ENCODE measurements around the gene DOCK9. TPM values are rescaled to one million over a fixed set of nuclear protein-coding genes. Genes with fewer than 3 reads are reported as not detected.

Gene DOCK9
- total RNA-seq, 1 donor from 2014 or later = 46.2 TPM

GRCh38 chr13:99015606-99016490 lies 38.0 kb upstream of the DOCK9 start:
- no peaks in the 10 kb centered on the region for H3K27me3 Mint-ChIP-seq
- no peak for DNase-seq (ENCODE audit: extremely low spot score, unreplicated experiment)

DNA sequence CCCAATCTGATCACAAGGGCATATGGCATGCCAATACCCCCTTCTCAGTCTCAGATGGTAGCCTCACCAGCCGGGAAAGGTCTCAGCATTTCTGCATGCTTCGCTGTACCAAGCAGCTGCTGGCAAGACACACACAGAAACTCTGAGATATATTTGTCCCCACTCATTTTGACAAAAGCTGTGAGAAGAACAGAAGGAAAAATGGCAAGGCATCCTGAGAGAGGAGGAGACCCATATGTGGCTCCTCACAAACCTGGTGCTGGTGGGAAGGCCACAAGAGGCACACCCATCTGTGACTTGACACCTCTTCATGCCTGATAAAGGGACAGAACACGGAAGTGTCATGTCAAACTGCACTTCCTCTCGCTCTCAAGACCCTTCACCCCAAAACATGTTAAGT lies 36.7 kb upstream of the DOCK9 start:
- no peaks in the 10 kb centered on the region for H3K36me3 Mint-ChIP-seq

More at GRCh38 chr13:99015606-99016490, 38.0 kb upstream of the DOCK9 start:
- Mint-ChIP-seq H3K4me1 (ENCODE audit: unreplicated experiment) (peaks cover 18% of the 10 kb centered on the region), H3K36me3 (no peaks in the 10 kb centered on the region), H3K27ac (no peak overlapping the region), H3K9me3 (no peaks in the 10 kb centered on the region), H3K4me3 (no peak overlapping the region)
- no peak for TF ChIP-seq CTCF (conservative IDR thresholded peaks at IDR 0.05)

DNA sequence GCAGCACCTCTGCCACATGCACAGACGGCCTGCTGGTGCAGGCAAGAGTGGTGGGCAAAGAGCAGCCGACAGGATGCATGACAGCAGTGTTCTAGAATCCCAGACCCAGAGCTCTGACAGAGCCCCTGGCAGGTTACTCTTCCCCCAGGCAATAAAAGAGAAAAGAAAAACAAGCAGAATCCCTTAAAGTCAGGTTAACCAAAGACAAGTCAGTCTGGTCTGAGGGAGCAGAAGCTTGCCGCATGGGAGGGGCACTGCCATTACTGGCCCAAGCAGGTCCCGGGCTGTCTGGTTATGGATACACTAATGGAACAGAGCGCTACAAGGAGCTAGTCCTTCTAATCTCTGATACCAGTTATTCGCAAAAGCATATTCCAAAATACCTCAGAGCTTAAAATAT lies 36.1 kb upstream of the DOCK9 start:
- H3K27ac Mint-ChIP-seq = no peak overlapping the region
- H3K4me3 Mint-ChIP-seq = no peak overlapping the region
- TF ChIP-seq CTCF (conservative IDR thresholded peaks at IDR 0.05) = no peak
- H3K36me3 Mint-ChIP-seq = no peaks in the 10 kb centered on the region
- H3K9me3 Mint-ChIP-seq = no peaks in the 10 kb centered on the region
- no peak for DNase-seq (ENCODE audit: extremely low spot score, unreplicated experiment)
- H3K27me3 Mint-ChIP-seq = no peaks in the 10 kb centered on the region
- H3K4me1 Mint-ChIP-seq (ENCODE audit: unreplicated experiment) = peaks cover 18% of the 10 kb centered on the region

More for the DNA sequence above, 36.7 kb upstream of the DOCK9 start:
- no peak for DNase-seq (ENCODE audit: extremely low spot score, unreplicated experiment)
- no peaks in the 10 kb centered on the region for H3K9me3 Mint-ChIP-seq
- H3K27me3 Mint-ChIP-seq = no peaks in the 10 kb centered on the region
- no peak overlapping the region for H3K4me3 Mint-ChIP-seq
- no peak for TF ChIP-seq CTCF (conservative IDR thresholded peaks at IDR 0.05)
- peaks cover 18% of the 10 kb centered on the region for H3K4me1 Mint-ChIP-seq (ENCODE audit: unreplicated experiment)
- H3K27ac Mint-ChIP-seq = no peak overlapping the region

- no peaks in the 10 kb centered on the region for H3K9me3 Mint-ChIP-seq
- H3K27ac Mint-ChIP-seq = no peak overlapping the region
- TF ChIP-seq CTCF (conservative IDR thresholded peaks at IDR 0.05) = no peak
- no peaks in the 10 kb centered on the region for H3K27me3 Mint-ChIP-seq
- peaks cover 20% of the 10 kb centered on the region for H3K4me1 Mint-ChIP-seq (ENCODE audit: unreplicated experiment)
- no peaks in the 10 kb centered on the region for H3K36me3 Mint-ChIP-seq
- no peak overlapping the region for H3K4me3 Mint-ChIP-seq
- DNase-seq (ENCODE audit: extremely low spot score, unreplicated experiment) = no peak
These were observed 34.7 kb upstream of the DOCK9 start for GRCh38 chr13:99012539-99012938.

DNA sequence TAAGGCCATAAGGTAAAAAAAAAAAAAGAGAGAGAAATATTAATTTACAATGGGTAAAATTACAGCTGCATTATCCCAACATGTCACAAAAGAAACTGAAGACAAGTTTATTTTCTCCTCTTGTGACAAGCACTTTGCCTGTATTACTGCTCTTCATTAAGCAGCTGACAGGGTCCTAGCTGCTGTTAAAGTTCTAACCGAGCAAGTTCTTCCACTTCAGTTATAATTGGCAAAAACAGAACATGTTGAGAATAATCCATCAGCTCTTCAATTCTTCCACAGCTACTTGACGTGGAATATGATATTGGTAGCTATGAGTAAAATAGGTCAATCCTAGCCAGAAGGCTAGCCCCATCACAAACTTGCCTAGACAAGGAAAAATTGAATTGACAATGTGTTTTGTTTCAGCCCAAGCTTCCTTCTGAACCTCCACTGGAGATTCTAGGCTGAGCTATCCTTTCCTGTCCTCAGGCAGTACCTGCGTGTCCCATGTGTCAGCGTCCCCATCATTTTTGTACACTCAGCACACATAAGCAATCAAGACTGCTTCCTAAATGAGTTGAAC lies 32.2 kb upstream of the DOCK9 start:
- H3K27me3 Mint-ChIP-seq = no peaks in the 10 kb centered on the region
- H3K9me3 Mint-ChIP-seq = no peaks in the 10 kb centered on the region
- no peak for TF ChIP-seq CTCF (conservative IDR thresholded peaks at IDR 0.05)
- H3K4me1 Mint-ChIP-seq (ENCODE audit: unreplicated experiment) = peaks cover 14% of the 10 kb centered on the region
- H3K4me3 Mint-ChIP-seq = peak overlapping the region; percentile 19
- H3K36me3 Mint-ChIP-seq = no peaks in the 10 kb centered on the region
- peak overlapping the region; percentile 70 for H3K27ac Mint-ChIP-seq
- no peak for DNase-seq (ENCODE audit: extremely low spot score, unreplicated experiment)

All from type B pancreatic cell (in vitro differentiated cells).